H1 (cell line): ENCODE data around the gene IL9. TPM values are rescaled to one million over a fixed set of nuclear protein-coding genes. Genes with fewer than 3 reads are reported as not detected.

Experiments used
- CHD1 ChIP-seq: IDR thresholded peaks from 2 replicates; pipeline ENCODE4 v1.6.1; 2012; ENCODE audit warnings: low read depth, low read length, improper control_type of control experiment
- CHD7 ChIP-seq: fragments of 300-600 bp; sonication (generic); IDR thresholded peaks from 2 replicates; pipeline ENCODE4 v1.7.1; 2012; ENCODE audit warnings: low read length, moderate library complexity, mild to moderate bottlenecking, inconsistent platforms; ENCODE audit not compliant: insufficient replicate concordance
- POLR2A ChIP-seq, 2 experiments: IDR thresholded peaks; 1 replicate in 1 of 2; 2 replicates in 1 of 2; pipeline ENCODE4 v1.6.1; 2011; ENCODE audit warnings: low read depth in 2 of 2, low read length in 2 of 2, mild to moderate bottlenecking in 2 of 2; ENCODE audit errors: control extremely low read depth in 1 of 2
- RXRA ChIP-seq: IDR thresholded peaks from 2 replicates; pipeline ENCODE4 v1.6.1; 2011; ENCODE audit warnings: low read depth, mild to moderate bottlenecking, low read length, moderate library complexity; ENCODE audit not compliant: insufficient read depth
- YY1 ChIP-seq: IDR thresholded peaks from 2 replicates; pipeline ENCODE4 v1.6.1; 2011; ENCODE audit warnings: low read depth, mild to moderate bottlenecking, low read length
- ZNF274 ChIP-seq: IDR thresholded peaks from 2 replicates; pipeline ENCODE4 v1.7.0; 2012; ENCODE audit warnings: low read length, borderline replicate concordance; ENCODE audit errors: extremely low read depth
- polyA plus RNA-seq, 7 experiments: library from polyadenylated mRNA; depleted of rRNA in 3 of 7; stranded (reverse) in 5 of 7; unstranded in 2 of 7; fragments of >200 nt in 5 of 7; fragments of 200-250 nt in 2 of 7; gene quantifications; 1 replicate in 5 of 7; 2 replicates in 1 of 7; 4 replicates in 1 of 7; pipeline versions ENCODE4 v1.2.1 to v1.2.3, GENCODE V29; 2011 to 2013; ENCODE audit warnings: missing spikeins in 2 of 7, mixed read lengths in 2 of 7
- total RNA-seq: library from RNA; stranded (reverse); fragmentation: NEBNext Ultra II Directional; extraction: Animal tissue kit (Norgen Biotek cat#: 25700); gene quantifications from 2 replicates; pipeline ENCODE4 v1.2.1, GENCODE V29; 2021

The IL9 gene
- total and polyA plus RNA-seq, 2 of the 8 experiments (the other 6 are each of a cell fraction or from before 2014, with no cell fraction given) = not detected

DNA sequence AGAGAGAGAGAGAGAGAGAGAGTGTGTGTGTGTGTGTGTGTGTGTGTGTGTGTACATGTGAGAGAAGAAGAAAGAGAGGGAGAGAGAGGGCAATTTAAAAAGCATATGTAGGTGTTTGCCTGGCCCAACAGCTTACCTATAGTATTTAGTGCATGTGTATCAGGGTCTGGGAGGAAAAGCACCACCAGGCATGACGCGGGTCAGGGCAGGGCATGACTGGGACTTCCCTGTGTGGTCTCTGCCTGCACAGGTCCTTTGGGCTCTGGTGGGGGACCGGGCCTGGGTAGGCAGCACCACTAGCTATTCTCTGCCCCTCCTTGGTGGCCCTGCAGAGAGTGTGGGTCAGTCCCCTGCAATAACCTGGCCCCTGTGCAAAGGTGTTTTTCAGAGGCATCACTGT lies 16.1 kb downstream of the IL9 start (continued):
- TF ChIP-seq CHD7 = no peak
- TF ChIP-seq RXRA = no peak
- no peak for TF ChIP-seq ZNF274
- no peak for TF ChIP-seq YY1
- no peak for TF ChIP-seq CHD1
- TF ChIP-seq POLR2A (IDR thresholded peaks at IDR 0.05; ENCODE audit: control extremely low read depth in 1 of 2, low read depth in 2 of 2, low read length in 2 of 2) = no peak
